ENCODE data around the gene COPB2.
A peak's percentile ranks its signal among the peaks of the same experiment; 100 is the strongest.
"Not testable (repeated sequence)": the region's sequence is repeated elsewhere in the genome, so short reads cannot be mapped to it uniquely, and the experiment has no call there.

COPB2 gene

DNA sequence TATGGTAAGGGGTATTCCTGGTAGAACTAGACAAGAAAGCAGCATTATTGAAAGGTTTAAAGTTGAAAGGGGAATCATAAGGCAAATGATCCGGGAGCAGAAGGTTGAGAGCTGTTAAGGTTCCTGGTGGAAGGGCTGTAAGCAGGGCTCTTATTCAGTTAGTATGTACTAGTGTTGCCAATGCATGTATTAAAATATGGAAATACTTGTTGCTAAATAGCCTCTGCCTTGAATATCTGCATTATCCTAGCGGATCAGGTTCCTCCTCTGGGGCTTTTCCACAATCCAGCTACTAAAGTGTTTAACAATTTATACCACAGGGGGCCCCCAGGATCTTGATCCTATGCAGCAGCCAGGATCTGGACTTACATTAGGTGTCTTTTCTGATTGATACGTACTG is 7.3 kb upstream of the COPB2 start:
- TF ChIP-seq, protein P1, sequence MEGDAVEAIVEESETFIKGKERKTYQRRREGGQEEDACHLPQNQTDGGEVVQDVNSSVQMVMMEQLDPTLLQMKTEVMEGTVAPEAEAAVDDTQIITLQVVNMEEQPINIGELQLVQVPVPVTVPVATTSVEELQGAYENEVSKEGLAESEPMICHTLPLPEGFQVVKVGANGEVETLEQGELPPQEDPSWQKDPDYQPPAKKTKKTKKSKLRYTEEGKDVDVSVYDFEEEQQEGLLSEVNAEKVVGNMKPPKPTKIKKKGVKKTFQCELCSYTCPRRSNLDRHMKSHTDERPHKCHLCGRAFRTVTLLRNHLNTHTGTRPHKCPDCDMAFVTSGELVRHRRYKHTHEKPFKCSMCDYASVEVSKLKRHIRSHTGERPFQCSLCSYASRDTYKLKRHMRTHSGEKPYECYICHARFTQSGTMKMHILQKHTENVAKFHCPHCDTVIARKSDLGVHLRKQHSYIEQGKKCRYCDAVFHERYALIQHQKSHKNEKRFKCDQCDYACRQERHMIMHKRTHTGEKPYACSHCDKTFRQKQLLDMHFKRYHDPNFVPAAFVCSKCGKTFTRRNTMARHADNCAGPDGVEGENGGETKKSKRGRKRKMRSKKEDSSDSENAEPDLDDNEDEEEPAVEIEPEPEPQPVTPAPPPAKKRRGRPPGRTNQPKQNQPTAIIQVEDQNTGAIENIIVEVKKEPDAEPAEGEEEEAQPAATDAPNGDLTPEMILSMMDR (IDR thresholded peaks at IDR 0.05) = no peak
- H3K4me3 ChIP-seq = no peak overlapping the region
- DNase-seq (ENCODE audit: low spot score) = no peak
- H3K27ac ChIP-seq = no peak overlapping the region

DNA sequence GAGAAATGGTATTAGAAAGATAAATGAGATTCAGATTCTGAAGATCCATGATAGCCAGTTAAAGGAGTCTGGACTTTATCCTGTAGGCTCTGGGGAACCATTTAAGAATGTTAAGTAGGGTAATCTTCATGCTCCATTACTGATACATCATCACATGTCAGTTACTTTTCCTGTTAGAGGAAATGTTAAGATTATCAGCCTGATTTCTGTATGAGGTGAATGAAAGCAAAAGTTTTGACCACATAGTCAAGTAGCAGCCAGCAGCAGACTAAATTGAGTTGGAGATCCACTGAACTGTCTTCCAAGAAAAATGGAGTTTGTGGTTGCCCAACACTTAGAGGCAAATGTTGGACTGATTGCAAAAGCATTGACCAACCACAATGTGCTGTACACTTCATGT is 4.7 kb upstream of the COPB2 start:
- DNase-seq (ENCODE audit: low spot score) = no peak
- TF ChIP-seq, protein P1 (IDR thresholded peaks at IDR 0.05) = no peak
- H3K27ac ChIP-seq = no peak overlapping the region
- no peak overlapping the region for H3K4me3 ChIP-seq

DNA sequence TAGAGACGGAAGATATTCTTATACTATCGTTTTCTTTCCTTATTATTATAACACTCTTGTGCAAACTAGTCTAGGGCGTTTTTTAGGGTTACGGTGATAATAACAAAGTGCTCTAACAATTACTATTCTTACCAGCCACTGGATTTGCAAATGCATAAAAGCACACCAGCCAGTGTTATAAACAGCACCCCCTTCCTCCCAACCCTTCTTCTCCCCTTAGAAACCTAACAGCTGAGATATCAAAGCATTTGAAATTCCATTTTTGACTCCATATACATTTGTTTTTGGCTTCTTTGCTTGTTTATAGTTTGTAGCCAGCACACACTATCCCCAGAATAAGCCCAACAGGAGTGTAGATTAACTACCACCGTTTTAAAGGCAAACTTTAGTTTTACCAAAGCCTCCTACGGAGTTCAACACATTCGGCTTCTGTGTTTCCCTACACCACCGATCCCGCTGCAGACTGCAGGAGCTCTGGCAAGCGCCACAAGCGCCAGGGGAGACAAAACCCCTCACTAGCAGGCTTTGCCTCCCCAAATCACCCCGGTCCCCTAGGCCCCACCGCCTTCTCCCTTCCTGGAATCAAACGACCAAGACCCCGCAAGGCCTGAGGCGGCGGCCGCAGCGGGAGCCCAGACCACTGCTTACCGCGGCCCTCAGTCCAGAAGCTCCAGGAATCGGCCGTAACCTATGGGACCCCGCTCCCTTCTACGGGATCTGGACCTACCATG is 461 bp downstream of the COPB2 start:
- DNase-seq (ENCODE audit: low spot score) = no peak
- H3K27ac ChIP-seq = peak overlapping the region; percentile 92 to 96
- peak overlapping the region; percentile 88 for H3K4me3 ChIP-seq
- TF ChIP-seq, protein P1 (IDR thresholded peaks at IDR 0.05) = no peak

DNA sequence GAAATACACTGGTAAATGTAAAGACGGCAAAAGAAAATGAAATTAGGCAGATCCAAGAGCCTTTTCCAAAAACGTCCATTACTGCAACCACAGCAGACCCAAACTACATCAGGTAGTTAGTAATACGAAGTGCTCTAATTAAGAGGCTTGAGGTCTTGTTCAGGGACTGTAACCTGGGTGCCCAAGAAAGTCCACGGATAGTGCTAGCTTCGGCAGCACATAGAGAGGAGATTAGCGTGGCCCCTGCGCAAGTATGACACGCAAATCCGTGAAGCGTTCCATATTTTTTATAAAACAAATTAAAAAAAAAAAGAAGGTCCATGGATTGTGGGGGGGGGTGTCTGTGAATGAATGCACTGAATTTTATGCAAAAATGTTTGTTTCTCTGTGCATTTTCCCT is 1.4 kb downstream of the COPB2 start:
- TF ChIP-seq, protein P1 (IDR thresholded peaks at IDR 0.05) = no peak
- Histone ChIP-seq H3K27ac (no peak overlapping the region), H3K4me3 (peak overlapping the region; percentile 88)
- no peak for DNase-seq (ENCODE audit: low spot score)

DNA sequence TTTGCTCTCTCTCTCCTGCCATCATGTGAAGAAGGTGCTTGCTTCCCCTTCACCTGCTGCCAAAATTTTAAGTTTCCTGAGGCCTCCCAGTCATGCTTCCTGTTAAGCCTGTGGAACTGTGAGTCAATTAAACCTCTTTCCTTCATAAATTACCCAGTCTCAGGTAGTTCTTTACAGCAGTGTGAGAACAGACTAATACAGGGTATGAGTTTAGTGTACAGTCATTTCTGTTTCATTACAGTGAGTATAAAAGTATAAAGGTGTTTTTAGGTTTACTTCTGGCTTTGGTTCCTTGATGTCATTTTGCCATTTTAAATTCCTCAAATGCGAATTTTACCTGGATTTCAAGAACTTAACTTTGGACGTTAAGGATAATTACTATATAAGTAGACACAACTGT is 7.2 kb downstream of the COPB2 start:
- not testable (repeated sequence) for H3K27ac ChIP-seq; DNase-seq (ENCODE audit: low spot score); H3K4me3 ChIP-seq

DNA sequence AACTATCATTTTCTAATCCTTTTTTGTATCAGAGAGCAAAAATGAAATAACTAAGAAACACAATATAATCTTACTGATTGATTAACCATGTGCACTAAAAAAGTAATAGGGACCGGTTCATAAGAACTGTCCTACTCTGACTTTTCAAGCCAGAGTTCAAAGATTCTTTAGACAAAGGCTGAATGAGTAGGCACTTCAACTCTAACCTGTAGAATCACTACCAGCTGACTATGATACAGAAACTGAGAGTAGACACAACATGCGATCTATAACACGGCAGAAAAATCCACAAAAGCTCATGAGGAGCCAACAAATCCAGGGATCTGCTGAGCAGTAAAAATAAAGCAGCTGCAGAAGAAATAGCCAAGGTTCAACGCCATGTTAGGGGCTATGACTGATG is 8.9 kb downstream of the COPB2 start:
- no peak for DNase-seq (ENCODE audit: low spot score)
- TF ChIP-seq, protein P1 (IDR thresholded peaks at IDR 0.05) = no peak
- H3K27ac ChIP-seq = no peak overlapping the region
- H3K4me3 ChIP-seq = no peak overlapping the region

DNA sequence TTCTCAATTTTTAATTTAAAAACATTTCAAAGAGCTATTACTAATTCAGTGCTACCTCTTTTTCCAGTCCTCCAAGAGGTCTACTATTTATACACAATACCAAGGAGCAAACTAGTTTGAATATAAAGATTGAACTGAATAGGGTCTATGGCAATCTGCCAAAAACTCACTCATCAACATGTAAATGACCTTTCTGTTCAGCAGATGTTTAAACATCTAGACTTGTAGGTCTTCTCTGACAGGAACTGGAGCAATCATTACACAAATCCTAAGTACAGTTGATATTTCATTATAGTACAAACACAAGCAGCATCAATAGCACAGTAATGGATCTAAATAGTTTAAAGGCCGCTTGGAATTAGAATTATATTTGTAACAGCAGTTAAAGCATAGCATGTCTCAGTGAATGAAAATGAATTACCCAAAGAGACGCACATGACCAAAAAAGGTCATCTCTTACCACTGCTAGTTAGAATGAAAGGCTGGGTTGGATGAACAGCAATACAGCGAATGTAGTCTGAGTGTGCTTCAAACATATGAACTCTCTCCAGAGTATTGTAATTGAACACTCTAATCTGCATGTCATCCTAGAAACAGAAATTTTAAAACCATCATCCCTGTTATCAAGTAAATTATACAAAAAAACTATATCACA is 10.7 kb downstream of the COPB2 start:
- no peak for DNase-seq (ENCODE audit: low spot score)
- Histone ChIP-seq H3K27ac (no peak overlapping the region), H3K4me3 (no peak overlapping the region)
- TF ChIP-seq, protein P1 (IDR thresholded peaks at IDR 0.05) = no peak
